Activated CD8-positive, alpha-beta T cell treated with anti-CD3 and anti-CD28 coated beads for 36 hours (primary cell): ENCODE results near the gene ATG16L2. TPM values are rescaled to one million over a fixed set of nuclear protein-coding genes. Genes with fewer than 3 reads are reported as not detected.

ENCODE experiments used
- ATAC-seq: fragments of 200-7000 bp; cut with Tn5 transposase; one replicate; pipeline ENCODE4 v1.10.0; 2021; ENCODE audit warnings: mild to moderate bottlenecking, moderate library complexity
- CTCF ChIA-PET: fragments of 350-600 bp; sonication (Branson Sonifier 250); formaldehyde crosslinking; loops from one replicate; lab custom pipeline; 2021; ENCODE audit warnings: antibody characterized with exemption; lab: Charles Lee
- POLR2A ChIA-PET: fragments of 350-600 bp; sonication (Branson Sonifier 250); formaldehyde crosslinking; loops from one replicate; lab custom pipeline; 2021; ENCODE audit warnings: antibody characterized with exemption; lab: Charles Lee
- DNase-seq: peaks from one replicate; pipeline ENCODE4 v3.0.0-alpha.2; 2020
- H3K27ac Mint-ChIP-seq: one replicate; pipeline ENCODE4 v1.8.0; 2021; ENCODE audit warnings: mild to moderate bottlenecking, mixed read lengths
- H3K27me3 Mint-ChIP-seq: one replicate; pipeline ENCODE4 v1.8.0; 2021; ENCODE audit warnings: mixed read lengths
- H3K36me3 Mint-ChIP-seq: one replicate; pipeline ENCODE4 v1.8.0; 2021; ENCODE audit warnings: low read depth, mixed read lengths
- H3K4me1 Mint-ChIP-seq: one replicate; pipeline ENCODE4 v1.8.0; 2021; ENCODE audit warnings: low read depth, mixed read lengths
- H3K4me3 Mint-ChIP-seq: one replicate; pipeline ENCODE4 v1.8.0; 2021; ENCODE audit warnings: mild to moderate bottlenecking, moderate library complexity, mixed read lengths
- H3K9me3 Mint-ChIP-seq: one replicate; pipeline ENCODE4 v1.8.0; 2021; ENCODE audit warnings: mixed read lengths
- intact Hi-C: fragments of 100-400 bp; cut with micrococcal nuclease; formaldehyde crosslinking; loops from one replicate; pipeline ENCODE4 v1.10.0; 2022
- total RNA-seq, 2 experiments: library from RNA; stranded (reverse); gene quantifications; one replicate each; pipeline ENCODE4 v1.2.3, GENCODE V29; 2021
- TF ChIP-seq, protein P1 (sequence below): fragments of 200-600 bp; IDR thresholded peaks from one replicate; pipeline ENCODE4 v1.8.0; 2022; ENCODE audit warnings: antibody characterized with exemption, mild to moderate bottlenecking

The ATG16L2 gene
- total RNA-seq, 2 experiments from 2014 or later: 70.8 to 71.4 TPM

DNA sequence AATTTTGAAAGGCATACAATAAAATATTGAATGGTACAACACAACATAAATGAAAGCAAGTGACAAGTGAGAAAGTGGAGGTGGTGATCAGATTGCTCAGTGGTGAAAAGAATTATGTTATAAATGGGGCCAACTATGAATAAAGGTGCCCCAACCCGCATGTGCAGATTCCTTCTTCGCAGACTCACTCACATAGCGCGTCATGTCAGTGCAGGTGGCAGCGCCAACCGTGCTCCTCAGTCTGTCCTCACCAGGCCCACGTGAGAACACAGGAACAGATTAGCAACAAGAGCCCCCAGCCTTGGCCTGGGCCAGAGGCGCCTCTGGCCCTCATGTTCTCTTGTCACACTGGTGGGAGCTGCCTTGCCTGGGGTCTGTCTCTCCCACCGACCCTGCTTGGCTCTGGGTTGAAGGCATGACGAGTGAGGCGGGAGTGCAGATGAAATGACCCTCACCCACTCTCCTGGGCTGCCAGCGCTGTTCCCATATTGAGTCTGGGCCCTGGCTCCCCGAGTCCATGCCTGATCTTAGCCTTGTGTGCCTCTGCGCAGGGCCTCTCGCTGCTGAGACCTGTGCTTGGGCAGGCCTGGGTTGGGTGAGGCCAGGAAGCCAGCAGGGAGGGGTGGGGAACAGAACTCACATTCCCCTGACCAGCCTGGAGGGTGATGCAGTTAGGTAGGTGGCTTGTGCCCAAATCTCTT lies 6.4 kb downstream of the ATG16L2 start:
- Mint-ChIP-seq H3K27ac (no peak overlapping the region), H3K4me3 (no peak overlapping the region), H3K9me3 (no peaks in the 10 kb centered on the region), H3K4me1 (peaks cover 23% of the 10 kb centered on the region), H3K36me3 (peaks cover 40% of the 10 kb centered on the region), H3K27me3 (no peaks in the 10 kb centered on the region)
- TF ChIP-seq, protein P1, sequence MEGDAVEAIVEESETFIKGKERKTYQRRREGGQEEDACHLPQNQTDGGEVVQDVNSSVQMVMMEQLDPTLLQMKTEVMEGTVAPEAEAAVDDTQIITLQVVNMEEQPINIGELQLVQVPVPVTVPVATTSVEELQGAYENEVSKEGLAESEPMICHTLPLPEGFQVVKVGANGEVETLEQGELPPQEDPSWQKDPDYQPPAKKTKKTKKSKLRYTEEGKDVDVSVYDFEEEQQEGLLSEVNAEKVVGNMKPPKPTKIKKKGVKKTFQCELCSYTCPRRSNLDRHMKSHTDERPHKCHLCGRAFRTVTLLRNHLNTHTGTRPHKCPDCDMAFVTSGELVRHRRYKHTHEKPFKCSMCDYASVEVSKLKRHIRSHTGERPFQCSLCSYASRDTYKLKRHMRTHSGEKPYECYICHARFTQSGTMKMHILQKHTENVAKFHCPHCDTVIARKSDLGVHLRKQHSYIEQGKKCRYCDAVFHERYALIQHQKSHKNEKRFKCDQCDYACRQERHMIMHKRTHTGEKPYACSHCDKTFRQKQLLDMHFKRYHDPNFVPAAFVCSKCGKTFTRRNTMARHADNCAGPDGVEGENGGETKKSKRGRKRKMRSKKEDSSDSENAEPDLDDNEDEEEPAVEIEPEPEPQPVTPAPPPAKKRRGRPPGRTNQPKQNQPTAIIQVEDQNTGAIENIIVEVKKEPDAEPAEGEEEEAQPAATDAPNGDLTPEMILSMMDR: no peak
- DNase-seq: no peak
- ATAC-seq: no peak
- CTCF ChIA-PET: no interaction called here
- POLR2A ChIA-PET: interaction anchor here (0.8 kb wide), 1 partner anchor 38 kb away, joined by 3 read pairs; no protein-coding TSS in a partner anchor
- intact Hi-C loops: no loop called here

DNA sequence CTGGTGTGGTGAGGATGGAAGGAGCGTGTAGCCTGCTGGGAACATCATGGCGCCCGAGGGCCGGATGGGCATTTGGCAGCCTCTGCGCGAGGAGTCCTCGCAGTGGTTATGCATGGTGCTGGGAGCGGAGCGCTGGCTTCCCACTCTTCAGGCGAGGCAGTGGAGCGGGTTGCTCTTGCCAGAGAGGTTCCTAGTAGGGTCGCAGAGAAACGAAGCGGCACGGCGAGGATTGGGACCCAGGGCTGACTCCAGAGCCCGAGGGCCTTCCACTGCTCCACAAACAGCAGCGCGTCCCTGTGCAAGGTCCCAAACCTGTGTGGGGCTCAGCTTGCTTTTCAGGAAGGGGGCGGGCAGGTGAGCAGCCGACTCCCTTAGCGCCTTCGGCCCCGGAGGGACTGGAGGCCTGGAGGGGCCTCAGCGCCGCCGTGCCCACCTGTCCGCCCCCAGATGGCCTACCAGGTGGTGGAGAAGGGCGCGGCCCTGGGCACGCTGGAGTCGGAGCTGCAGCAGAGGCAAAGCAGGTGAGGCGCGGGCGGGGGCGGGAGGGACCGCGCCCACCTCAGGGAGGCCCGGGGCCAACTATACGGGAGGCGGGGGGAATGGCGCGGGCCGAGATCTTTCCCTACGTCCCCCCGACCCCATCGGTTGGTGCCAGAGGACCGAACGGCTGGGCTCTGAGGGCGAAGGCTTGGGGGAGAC lies 7.2 kb downstream of the ATG16L2 start:
- ChIA-PET POLR2A (interaction anchor here (1.0 kb wide), 1 partner anchor 8 kb away, joined by 6 read pairs; no protein-coding TSS in a partner anchor), CTCF (no interaction called here)
- Mint-ChIP-seq H3K27ac (no peak overlapping the region), H3K4me1 (peaks cover 19% of the 10 kb centered on the region), H3K9me3 (no peaks in the 10 kb centered on the region), H3K36me3 (peaks cover 36% of the 10 kb centered on the region), H3K27me3 (no peaks in the 10 kb centered on the region), H3K4me3 (peak overlapping the region; percentile 26)
- intact Hi-C loops: no loop called here
- DNase-seq (no peak), ATAC-seq (no peak)
- TF ChIP-seq, protein P1: no peak

DNA sequence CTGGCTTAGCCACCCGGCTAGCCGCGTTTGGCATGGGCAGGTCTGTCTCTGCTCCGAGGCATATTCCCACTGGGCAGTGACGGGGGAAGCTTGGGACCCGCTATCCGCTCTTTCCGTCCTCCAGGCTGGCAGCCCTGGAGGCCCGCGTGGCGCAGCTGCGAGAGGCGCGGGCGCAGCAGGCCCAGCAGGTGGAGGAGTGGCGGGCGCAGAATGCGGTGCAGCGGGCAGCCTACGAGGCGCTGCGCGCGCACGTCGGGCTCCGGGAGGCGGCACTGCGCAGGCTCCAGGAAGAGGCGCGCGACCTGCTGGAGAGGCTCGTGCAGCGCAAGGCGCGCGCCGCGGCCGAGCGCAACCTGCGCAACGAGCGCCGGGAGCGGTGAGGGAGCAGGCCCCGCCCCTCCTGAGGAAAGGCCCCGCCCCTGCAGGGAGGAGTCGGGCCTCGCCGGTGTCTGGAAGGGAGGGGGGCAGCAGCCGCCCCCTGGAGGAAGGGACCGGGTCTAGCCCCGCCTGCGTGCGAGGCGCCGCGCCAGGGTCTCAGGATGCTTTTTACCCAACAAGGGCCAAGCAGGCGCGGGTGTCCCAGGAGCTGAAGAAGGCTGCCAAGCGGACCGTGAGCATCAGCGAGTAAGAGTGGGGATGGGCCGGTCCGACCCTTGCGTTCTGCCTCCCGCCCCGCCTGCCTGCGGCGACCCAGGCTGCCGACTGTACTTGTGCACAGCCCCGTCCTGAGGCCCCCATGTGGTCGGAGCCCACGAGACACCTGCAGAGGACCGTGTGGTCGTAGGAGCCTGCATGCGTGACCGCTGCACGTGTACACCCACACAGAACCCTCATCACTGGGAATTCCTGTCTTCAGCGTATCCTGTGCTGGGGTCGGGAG lies 7.9 kb downstream of the ATG16L2 start:
- CTCF ChIA-PET: interaction anchor here (0.6 to 2.3 kb wide), 4 partner anchors 9 to 101 kb away, joined by 3 to 9 read pairs (median 4); no protein-coding TSS in a partner anchor
- DNase-seq (peak; percentile 80), ATAC-seq (peak; percentile 89)
- Mint-ChIP-seq H3K4me3 (peak overlapping the region; percentile 62), H3K4me1 (peaks cover 19% of the 10 kb centered on the region), H3K9me3 (no peaks in the 10 kb centered on the region), H3K36me3 (peaks cover 39% of the 10 kb centered on the region), H3K27me3 (no peaks in the 10 kb centered on the region), H3K27ac (peak overlapping the region; percentile 24)
- POLR2A ChIA-PET: interaction anchor here (0.7 to 1.0 kb wide), 4 partner anchors 9 to 446 kb away, joined by 3 to 6 read pairs (median 3); no protein-coding TSS in a partner anchor
- intact Hi-C loops: no loop called here
- TF ChIP-seq, protein P1: no peak

DNA sequence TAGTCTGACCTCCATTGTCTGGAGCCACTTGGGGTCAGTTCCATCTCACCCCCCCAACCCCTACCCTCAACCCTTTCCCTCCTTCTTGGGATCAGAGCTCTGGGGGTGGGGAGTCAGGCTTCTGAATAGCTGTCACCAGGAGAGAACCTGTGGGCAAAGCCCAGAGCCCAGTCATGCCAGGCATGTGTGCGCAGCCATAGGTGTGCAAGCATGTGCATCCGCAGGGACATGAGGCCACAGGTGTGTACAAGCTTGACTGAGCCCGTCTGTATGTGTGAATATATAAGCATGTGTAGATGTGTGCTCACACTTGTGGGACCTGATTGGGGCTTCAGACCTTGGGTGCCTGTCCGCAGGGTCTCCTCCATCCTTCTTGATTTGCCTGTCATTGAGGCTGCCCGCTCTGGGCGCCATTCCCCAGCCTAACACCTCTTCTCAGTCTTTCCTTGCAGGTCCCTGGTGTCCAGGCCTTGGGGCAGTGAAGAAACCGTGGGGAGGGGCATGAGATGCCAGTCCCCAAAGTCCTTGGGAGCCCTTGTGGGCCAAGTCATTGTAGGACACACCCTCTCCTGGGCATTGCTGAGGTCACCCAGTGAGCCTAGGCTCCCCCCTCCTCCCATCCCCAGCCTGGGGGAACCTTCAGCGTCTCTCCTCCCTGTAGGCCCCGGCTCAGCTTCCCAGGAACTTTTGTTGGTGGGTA lies 9.0 kb downstream of the ATG16L2 start:
- TF ChIP-seq, protein P1: no peak
- H3K4me3 Mint-ChIP-seq: peak overlapping the region; percentile 62
- H3K27ac Mint-ChIP-seq: peak overlapping the region; percentile 30
- ChIA-PET POLR2A (interaction anchor here (0.6 to 7.3 kb wide), 4 partner anchors 8 to 364 kb away, joined by 3 to 37 read pairs (median 3); partner anchors contain the start of gene ATG16L2), CTCF (interaction anchor here (1.3 to 2.3 kb wide), 3 partner anchors 8 to 102 kb away, joined by 4 to 9 read pairs (median 5); no protein-coding TSS in a partner anchor)
- peaks cover 33% of the 10 kb centered on the region for H3K36me3 Mint-ChIP-seq
- no peaks in the 10 kb centered on the region for H3K9me3 Mint-ChIP-seq
- no peaks in the 10 kb centered on the region for H3K27me3 Mint-ChIP-seq
- ATAC-seq (no peak), DNase-seq (no peak)
- intact Hi-C loops: no loop called here
- H3K4me1 Mint-ChIP-seq: peaks cover 19% of the 10 kb centered on the region
